Vagina (tissue), 2 donors: ENCODE measurements around the gene PHLDA2. TPM values are rescaled to one million over a fixed set of nuclear protein-coding genes. Genes with fewer than 3 reads are reported as not detected.

Source experiments
- DNase-seq, 2 donors: peaks; one replicate each; pipeline ENCODE4 v3.0.0-alpha.2; 2017; ENCODE audit errors: extremely low spot score in 2 of 2
- H3K27ac ChIP-seq: fragments of 200-600 bp; sonication (generic); one replicate; pipeline ENCODE4 v1.5.1; 2019
- H3K27me3 ChIP-seq: fragments of 200-600 bp; sonication (generic); one replicate; pipeline ENCODE4 v1.5.1; 2019
- H3K36me3 ChIP-seq, 2 donors: fragments of 200-600 bp; sonication (generic); one replicate each; pipeline ENCODE4 v1.5.1; 2017 to 2019
- H3K4me1 ChIP-seq: fragments of 200-600 bp; sonication (generic); one replicate; pipeline ENCODE4 v1.5.1; 2019
- H3K4me3 ChIP-seq, 2 donors: fragments of 200-600 bp; sonication (generic); 1 replicate in 1 of 2; 2 replicates in 1 of 2; pipeline ENCODE4 v1.5.1; 2016 to 2019
- H3K9me3 ChIP-seq: fragments of 200-600 bp; sonication (generic); one replicate; pipeline ENCODE4 v1.5.1; 2019
- CTCF ChIP-seq, 3 experiments: fragments of 450-650 bp in 2 of 3; fragments of 200-600 bp in 1 of 3; sonication (generic) in 1 of 3; IDR thresholded peaks; one replicate each; pipeline ENCODE4 v1.5.1; 2017 to 2019; ENCODE audit warnings: antibody characterized with exemption in 3 of 3, mild to moderate bottlenecking in 2 of 3, moderate library complexity in 2 of 3
- POLR2A ChIP-seq, 2 donors: fragments of 450-650 bp; IDR thresholded peaks; one replicate each; pipeline ENCODE4 v1.6.1; 2017; ENCODE audit warnings: antibody characterized with exemption in 2 of 2, mild to moderate bottlenecking in 2 of 2, moderate library complexity in 2 of 2
- POLR2AphosphoS5 ChIP-seq, 2 donors: sonication (generic); formaldehyde crosslinking; IDR thresholded peaks; one replicate each; pipeline ENCODE4 v1.9.0; 2017; ENCODE audit warnings: antibody characterized with exemption in 2 of 2, mild to moderate bottlenecking in 2 of 2, low read depth in 1 of 2; ENCODE audit not compliant: insufficient read depth in 1 of 2
- intact Hi-C: fragments of 100-400 bp; cut with DNase I; formaldehyde crosslinking; loops from one replicate; pipeline ENCODE4 v1.15.1; 2023
- total RNA-seq: library from RNA; depleted of rRNA; stranded (reverse); fragments of >200 nt; gene quantifications from one replicate; pipeline ENCODE4 v1.2.3, GENCODE V29; 2016

Gene PHLDA2
- total RNA-seq, 1 donor from 2014 or later = 43.5 TPM

- no peak for DNase-seq
- peaks cover 36% of the 10 kb centered on the region for H3K4me1 ChIP-seq
- TF ChIP-seq POLR2A (IDR thresholded peaks at IDR 0.05) = peak in 1 of 2 donors; percentile 95
- TF ChIP-seq POLR2AphosphoS5 (IDR thresholded peaks at IDR 0.05; ENCODE audit: insufficient read depth in 1 of 2, low read depth in 1 of 2) = peak; percentile 26 to 97
- peak in 1 of 3 experiments; percentile 3 for TF ChIP-seq CTCF (IDR thresholded peaks at IDR 0.05)
- intact Hi-C loops = loop anchor here (1.0 to 5.0 kb wide), 2 partner anchors 59 to 183 kb away; no protein-coding TSS in a partner anchor
- H3K27me3 ChIP-seq = no peaks in the 10 kb centered on the region
- H3K27ac ChIP-seq = peak within 1 kb of the TSS; percentile 95
- H3K36me3 ChIP-seq = no peaks in the 10 kb centered on the region
- H3K4me3 ChIP-seq = peak within 1 kb of the TSS; percentile 73 to 85
- H3K9me3 ChIP-seq = no peaks in the 10 kb centered on the region
Observed at GRCh38 chr11:2885678-2886081, 43.5 kb downstream of the PHLDA2 start, which contains the start of gene CDKN1C. Gene CDKN1C, minus strand, starts transcription at chr11:2885775. Its CDS starts 319 bp downstream, at chr11:2885456.

GRCh38 chr11:2885017-2885677 lies 44.1 kb downstream of the PHLDA2 start:
- DNase-seq = no peak
- TF ChIP-seq POLR2AphosphoS5 (IDR thresholded peaks at IDR 0.05; ENCODE audit: insufficient read depth in 1 of 2, low read depth in 1 of 2) = no peak
- TF ChIP-seq CTCF (IDR thresholded peaks at IDR 0.05) = peak in 1 of 3 experiments; percentile 7
- Histone ChIP-seq H3K36me3 (no peaks in the 10 kb centered on the region), H3K27me3 (no peaks in the 10 kb centered on the region), H3K27ac (peak overlapping the region; percentile 90), H3K4me1 (peaks cover 31% of the 10 kb centered on the region), H3K9me3 (no peaks in the 10 kb centered on the region), H3K4me3 (peak overlapping the region; percentile 73 to 85)
- intact Hi-C loops = loop anchor here (5.0 kb wide), 1 partner anchor 183 kb away; no protein-coding TSS in a partner anchor

- DNase-seq = no peak
- TF ChIP-seq CTCF (IDR thresholded peaks at IDR 0.05) = no peak
- TF ChIP-seq POLR2A (IDR thresholded peaks at IDR 0.05) = no peak
- peak in 1 of 2 donors; percentile 62 for TF ChIP-seq POLR2AphosphoS5 (IDR thresholded peaks at IDR 0.05; ENCODE audit: insufficient read depth in 1 of 2, low read depth in 1 of 2)
- Histone ChIP-seq H3K9me3 (no peaks in the 10 kb centered on the region), H3K36me3 (no peaks in the 10 kb centered on the region), H3K4me3 (peak overlapping the region; percentile 73 to 85), H3K4me1 (peaks cover 31% of the 10 kb centered on the region), H3K27me3 (no peaks in the 10 kb centered on the region), H3K27ac (peak overlapping the region; percentile 90)
- intact Hi-C loops = no loop called here
Observed at GRCh38 chr11:2883979-2884815, 45.0 kb downstream of the PHLDA2 start.

- DNase-seq = no peak
- H3K4me3 ChIP-seq = peak overlapping the region; percentile 73 to 85
- no peaks in the 10 kb centered on the region for H3K27me3 ChIP-seq
- intact Hi-C loops = no loop called here
- H3K36me3 ChIP-seq = no peaks in the 10 kb centered on the region
- no peaks in the 10 kb centered on the region for H3K9me3 ChIP-seq
- TF ChIP-seq POLR2AphosphoS5 (IDR thresholded peaks at IDR 0.05; ENCODE audit: insufficient read depth in 1 of 2, low read depth in 1 of 2) (no peak), POLR2A (IDR thresholded peaks at IDR 0.05) (no peak), CTCF (IDR thresholded peaks at IDR 0.05) (no peak)
- H3K4me1 ChIP-seq = peaks cover 31% of the 10 kb centered on the region
- peak overlapping the region; percentile 90 for H3K27ac ChIP-seq
Observed at GRCh38 chr11:2883640-2883978, 45.6 kb downstream of the PHLDA2 start.
